Measurements from ENCODE around the gene TFB1M.

Gene TFB1M

DNA sequence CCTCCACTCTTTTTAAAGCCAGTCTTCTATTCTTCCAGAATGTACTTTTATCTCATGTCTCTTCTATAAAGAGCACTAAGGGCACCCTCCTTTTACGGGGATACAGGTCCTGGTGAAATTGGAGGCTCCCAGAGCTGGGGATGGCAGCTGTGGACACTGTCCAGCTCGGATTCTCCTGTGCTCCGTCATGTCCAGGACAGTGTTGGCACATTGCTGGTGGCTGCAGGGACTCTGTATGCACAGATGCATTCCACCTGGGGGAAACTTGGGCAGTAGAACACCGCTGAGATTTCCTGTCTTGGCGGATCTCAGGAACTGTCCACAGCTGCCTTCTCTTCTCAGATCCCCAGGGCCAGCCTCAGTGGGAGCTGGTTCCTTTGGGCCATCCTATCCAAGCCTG is 107.1 kb downstream of the TFB1M start:
- no peak overlapping the region for H3K4me3 ChIP-seq (ENCODE audit: low read length)
- TF ChIP-seq, protein P1, sequence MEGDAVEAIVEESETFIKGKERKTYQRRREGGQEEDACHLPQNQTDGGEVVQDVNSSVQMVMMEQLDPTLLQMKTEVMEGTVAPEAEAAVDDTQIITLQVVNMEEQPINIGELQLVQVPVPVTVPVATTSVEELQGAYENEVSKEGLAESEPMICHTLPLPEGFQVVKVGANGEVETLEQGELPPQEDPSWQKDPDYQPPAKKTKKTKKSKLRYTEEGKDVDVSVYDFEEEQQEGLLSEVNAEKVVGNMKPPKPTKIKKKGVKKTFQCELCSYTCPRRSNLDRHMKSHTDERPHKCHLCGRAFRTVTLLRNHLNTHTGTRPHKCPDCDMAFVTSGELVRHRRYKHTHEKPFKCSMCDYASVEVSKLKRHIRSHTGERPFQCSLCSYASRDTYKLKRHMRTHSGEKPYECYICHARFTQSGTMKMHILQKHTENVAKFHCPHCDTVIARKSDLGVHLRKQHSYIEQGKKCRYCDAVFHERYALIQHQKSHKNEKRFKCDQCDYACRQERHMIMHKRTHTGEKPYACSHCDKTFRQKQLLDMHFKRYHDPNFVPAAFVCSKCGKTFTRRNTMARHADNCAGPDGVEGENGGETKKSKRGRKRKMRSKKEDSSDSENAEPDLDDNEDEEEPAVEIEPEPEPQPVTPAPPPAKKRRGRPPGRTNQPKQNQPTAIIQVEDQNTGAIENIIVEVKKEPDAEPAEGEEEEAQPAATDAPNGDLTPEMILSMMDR (conservative IDR thresholded peaks at IDR 0.05; ENCODE audit: low read depth, low read length), result no peak
- DNase-seq (ENCODE audit: low read depth), result no peak

All from retinal pigment epithelial cell (primary cell).